Activated CD8-positive, alpha-beta T cell treated with anti-CD3 and anti-CD28 coated beads for 36 hours (primary cell): ENCODE data around the gene MIA3. TPM values are rescaled to one million over a fixed set of nuclear protein-coding genes. Genes with fewer than 3 reads are reported as not detected.

Experiments used
- ATAC-seq: fragments of 200-7000 bp; cut with Tn5 transposase; one replicate; pipeline ENCODE4 v1.10.0; 2021; ENCODE audit warnings: mild to moderate bottlenecking, moderate library complexity
- CTCF ChIA-PET: fragments of 350-600 bp; sonication (Branson Sonifier 250); formaldehyde crosslinking; loops from one replicate; lab custom pipeline; 2021; ENCODE audit warnings: antibody characterized with exemption; lab: Charles Lee
- POLR2A ChIA-PET: fragments of 350-600 bp; sonication (Branson Sonifier 250); formaldehyde crosslinking; loops from one replicate; lab custom pipeline; 2021; ENCODE audit warnings: antibody characterized with exemption; lab: Charles Lee
- DNase-seq: peaks from one replicate; pipeline ENCODE4 v3.0.0-alpha.2; 2020
- H3K27ac Mint-ChIP-seq: one replicate; pipeline ENCODE4 v1.8.0; 2021; ENCODE audit warnings: mild to moderate bottlenecking, mixed read lengths
- H3K27me3 Mint-ChIP-seq: one replicate; pipeline ENCODE4 v1.8.0; 2021; ENCODE audit warnings: mixed read lengths
- H3K36me3 Mint-ChIP-seq: one replicate; pipeline ENCODE4 v1.8.0; 2021; ENCODE audit warnings: low read depth, mixed read lengths
- H3K4me1 Mint-ChIP-seq: one replicate; pipeline ENCODE4 v1.8.0; 2021; ENCODE audit warnings: low read depth, mixed read lengths
- H3K4me3 Mint-ChIP-seq: one replicate; pipeline ENCODE4 v1.8.0; 2021; ENCODE audit warnings: mild to moderate bottlenecking, moderate library complexity, mixed read lengths
- H3K9me3 Mint-ChIP-seq: one replicate; pipeline ENCODE4 v1.8.0; 2021; ENCODE audit warnings: mixed read lengths
- intact Hi-C: fragments of 100-400 bp; cut with micrococcal nuclease; formaldehyde crosslinking; loops from one replicate; pipeline ENCODE4 v1.10.0; 2022
- total RNA-seq, 2 experiments: library from RNA; stranded (reverse); gene quantifications; one replicate each; pipeline ENCODE4 v1.2.3, GENCODE V29; 2021
- TF ChIP-seq, protein P1 (sequence below): fragments of 200-600 bp; IDR thresholded peaks from one replicate; pipeline ENCODE4 v1.8.0; 2022; ENCODE audit warnings: antibody characterized with exemption, mild to moderate bottlenecking

Gene MIA3
- total RNA-seq, 2 experiments from 2014 or later = 43.1 to 44.1 TPM

DNA sequence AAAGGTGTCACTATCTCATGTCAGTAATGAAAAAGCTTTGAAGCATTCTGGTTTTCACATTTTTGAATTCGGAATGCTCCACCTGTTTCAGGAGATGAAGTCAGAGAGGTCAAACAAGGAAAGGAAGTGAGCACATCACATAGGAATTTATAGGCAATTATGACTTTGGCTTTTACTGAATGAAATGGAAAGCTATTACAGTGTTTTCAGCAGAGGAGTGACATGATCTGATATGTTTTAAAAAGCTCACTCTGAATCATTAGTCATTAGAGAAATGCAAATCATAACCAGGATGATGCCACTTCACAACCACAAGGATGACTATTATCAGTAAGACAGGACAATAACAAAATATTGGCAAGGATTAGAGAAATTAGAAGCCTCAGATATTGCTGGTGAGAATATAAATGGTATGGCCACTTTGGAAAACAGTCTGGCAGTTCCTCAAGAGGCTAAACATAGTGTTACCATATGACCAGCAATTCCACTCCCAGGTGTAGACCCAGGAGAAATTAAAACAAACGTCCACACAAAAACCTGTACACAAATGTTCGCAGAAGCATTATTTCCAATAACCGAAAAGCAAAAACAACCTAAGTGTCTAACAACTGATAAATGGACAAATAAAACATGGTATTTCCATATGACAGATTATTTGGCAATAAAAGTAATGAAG, 35.7 kb upstream of the MIA3 start:
- H3K36me3 Mint-ChIP-seq = peaks cover 58% of the 10 kb centered on the region
- intact Hi-C loops = no loop called here
- no peak overlapping the region for H3K4me3 Mint-ChIP-seq
- peaks cover 29% of the 10 kb centered on the region for H3K4me1 Mint-ChIP-seq
- ATAC-seq = peak; percentile 17
- TF ChIP-seq, protein P1, sequence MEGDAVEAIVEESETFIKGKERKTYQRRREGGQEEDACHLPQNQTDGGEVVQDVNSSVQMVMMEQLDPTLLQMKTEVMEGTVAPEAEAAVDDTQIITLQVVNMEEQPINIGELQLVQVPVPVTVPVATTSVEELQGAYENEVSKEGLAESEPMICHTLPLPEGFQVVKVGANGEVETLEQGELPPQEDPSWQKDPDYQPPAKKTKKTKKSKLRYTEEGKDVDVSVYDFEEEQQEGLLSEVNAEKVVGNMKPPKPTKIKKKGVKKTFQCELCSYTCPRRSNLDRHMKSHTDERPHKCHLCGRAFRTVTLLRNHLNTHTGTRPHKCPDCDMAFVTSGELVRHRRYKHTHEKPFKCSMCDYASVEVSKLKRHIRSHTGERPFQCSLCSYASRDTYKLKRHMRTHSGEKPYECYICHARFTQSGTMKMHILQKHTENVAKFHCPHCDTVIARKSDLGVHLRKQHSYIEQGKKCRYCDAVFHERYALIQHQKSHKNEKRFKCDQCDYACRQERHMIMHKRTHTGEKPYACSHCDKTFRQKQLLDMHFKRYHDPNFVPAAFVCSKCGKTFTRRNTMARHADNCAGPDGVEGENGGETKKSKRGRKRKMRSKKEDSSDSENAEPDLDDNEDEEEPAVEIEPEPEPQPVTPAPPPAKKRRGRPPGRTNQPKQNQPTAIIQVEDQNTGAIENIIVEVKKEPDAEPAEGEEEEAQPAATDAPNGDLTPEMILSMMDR = no peak
- no peaks in the 10 kb centered on the region for H3K9me3 Mint-ChIP-seq
- H3K27me3 Mint-ChIP-seq = no peaks in the 10 kb centered on the region
- no peak overlapping the region for H3K27ac Mint-ChIP-seq
- ChIA-PET CTCF (interaction anchor here (0.6 kb wide), 1 partner anchor 33 kb away, joined by 3 read pairs; no protein-coding TSS in a partner anchor), POLR2A (no interaction called here)
- DNase-seq = no peak

GRCh38 chr1:222583079-222583478, 34.8 kb upstream of the MIA3 start:
- intact Hi-C loops = no loop called here
- POLR2A ChIA-PET = no interaction called here
- Mint-ChIP-seq H3K9me3 (no peaks in the 10 kb centered on the region), H3K4me1 (peaks cover 36% of the 10 kb centered on the region), H3K4me3 (no peak overlapping the region), H3K27ac (no peak overlapping the region), H3K36me3 (peaks cover 59% of the 10 kb centered on the region), H3K27me3 (no peaks in the 10 kb centered on the region)
- CTCF ChIA-PET = interaction anchor here (1.9 kb wide), 1 partner anchor 51 kb away, joined by 5 read pairs; no protein-coding TSS in a partner anchor
- ATAC-seq = no peak
- no peak for DNase-seq
- TF ChIP-seq, protein P1 = no peak

DNA sequence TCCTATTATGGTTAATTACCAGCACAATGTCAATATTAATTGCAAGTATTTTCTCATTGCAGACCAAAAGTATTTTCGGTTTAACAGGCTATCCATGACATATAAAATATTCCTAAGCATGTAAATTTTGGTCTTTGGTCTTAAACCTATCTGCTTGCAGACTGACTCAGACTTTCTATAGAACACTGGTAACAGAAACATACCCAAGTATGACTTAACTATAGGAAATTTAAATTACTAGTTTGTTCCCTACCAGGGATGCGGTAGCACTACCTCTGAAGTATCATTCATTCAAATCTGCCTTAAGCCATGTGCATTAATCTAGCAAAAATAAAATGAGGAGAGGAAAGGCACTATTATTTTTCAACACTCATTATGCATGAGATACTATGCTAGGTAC, 31.1 kb upstream of the MIA3 start:
- no peaks in the 10 kb centered on the region for H3K27me3 Mint-ChIP-seq
- H3K4me1 Mint-ChIP-seq = peaks cover 51% of the 10 kb centered on the region
- peak overlapping the region; percentile 14 for H3K27ac Mint-ChIP-seq
- no peaks in the 10 kb centered on the region for H3K9me3 Mint-ChIP-seq
- no peak for ATAC-seq
- ChIA-PET CTCF (interaction anchor here (1.4 to 1.5 kb wide), 3 partner anchors 10 to 122 kb away, joined by 3 to 5 read pairs (median 3); no protein-coding TSS in a partner anchor), POLR2A (no interaction called here)
- TF ChIP-seq, protein P1 = no peak
- H3K36me3 Mint-ChIP-seq = peaks cover 49% of the 10 kb centered on the region
- intact Hi-C loops = no loop called here
- H3K4me3 Mint-ChIP-seq = no peak overlapping the region
- no peak for DNase-seq

- intact Hi-C loops = loop anchor here (2.0 kb wide), 2 partner anchors 33 to 57 kb away; no protein-coding TSS in a partner anchor
- Mint-ChIP-seq H3K4me1 (peaks cover 44% of the 10 kb centered on the region), H3K9me3 (no peaks in the 10 kb centered on the region), H3K27ac (no peak overlapping the region), H3K4me3 (peak overlapping the region; percentile 98), H3K27me3 (no peaks in the 10 kb centered on the region), H3K36me3 (peaks cover 36% of the 10 kb centered on the region)
- TF ChIP-seq, protein P1 = no peak
- ChIA-PET POLR2A (interaction anchor here (2.3 kb wide), 1 partner anchor 32 kb away, joined by 7 read pairs; no protein-coding TSS in a partner anchor), CTCF (interaction anchor here (1.5 kb wide), 1 partner anchor 133 kb away, joined by 4 read pairs; no protein-coding TSS in a partner anchor)
- DNase-seq (no peak), ATAC-seq (no peak)
Observed at GRCh38 chr1:222588135-222588534, 29.8 kb upstream of the MIA3 start.
